Measurements from ENCODE around the gene CPNE5.
"Not testable (repeated sequence)": the region's sequence is repeated elsewhere in the genome, so short reads cannot be mapped to it uniquely, and the experiment has no call there.

CPNE5 gene

DNA sequence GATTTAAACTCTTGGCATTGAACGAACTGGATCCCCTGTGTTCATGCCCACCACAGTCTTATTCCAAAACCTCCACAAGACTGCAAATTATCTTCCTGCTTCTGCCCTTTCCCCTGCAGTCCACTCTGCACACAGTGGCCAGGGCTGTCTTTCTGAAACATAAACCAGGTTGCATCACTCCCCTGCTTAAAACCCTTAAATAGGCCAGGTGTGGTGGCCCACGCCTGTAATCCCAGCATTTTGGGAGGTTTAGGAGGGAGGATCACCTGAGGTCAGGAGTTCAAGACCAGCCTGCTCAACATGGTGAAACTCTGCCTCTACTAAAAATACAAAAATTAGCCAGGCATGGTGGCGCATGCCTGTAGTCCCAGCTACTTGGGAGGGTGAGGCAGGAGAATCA is 26.2 kb downstream of the CPNE5 start:
- DNase-seq: not testable (repeated sequence)

DNA sequence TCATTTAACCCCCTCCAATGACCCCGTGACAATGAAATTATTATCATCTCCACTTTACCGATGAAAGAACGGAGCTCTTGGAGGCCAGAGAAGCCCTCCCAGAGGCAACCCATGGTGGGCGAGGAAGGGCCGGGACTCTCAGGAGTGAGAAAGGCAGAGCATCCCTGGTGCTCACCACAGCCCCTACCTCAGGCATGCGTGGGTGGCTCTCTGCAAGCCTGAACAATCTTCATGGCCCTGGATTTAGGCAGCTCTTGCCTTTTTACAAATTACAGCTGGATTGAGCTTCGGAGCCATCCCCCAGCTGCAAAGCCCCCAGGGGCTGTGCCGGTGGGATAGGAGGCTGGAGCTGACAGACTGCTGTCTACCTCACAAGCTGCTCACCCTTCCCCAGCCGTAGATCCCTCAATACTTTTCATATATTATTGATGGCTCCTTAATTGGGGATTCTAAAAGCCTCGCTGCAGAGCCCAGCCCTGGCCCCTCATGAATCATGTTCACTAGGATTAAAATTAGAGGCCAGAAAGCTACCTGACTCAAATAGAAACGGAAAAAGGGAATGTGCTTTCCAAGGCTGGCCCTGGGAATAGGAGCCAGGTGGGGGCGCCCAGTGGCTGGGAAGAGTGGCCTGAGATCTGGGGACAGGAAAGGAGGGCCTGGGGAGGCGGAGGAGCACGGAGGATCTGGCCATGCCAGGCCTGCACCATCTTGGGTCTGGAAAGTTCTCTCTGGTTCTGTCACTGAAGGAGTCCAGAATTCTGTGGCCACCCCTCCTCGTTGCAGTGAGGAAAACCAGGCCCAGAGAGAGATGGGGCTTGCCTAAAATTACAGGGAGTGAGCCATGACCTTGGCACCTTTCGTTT is 29.1 kb downstream of the CPNE5 start:
- DNase-seq: peak; percentile 55

DNA sequence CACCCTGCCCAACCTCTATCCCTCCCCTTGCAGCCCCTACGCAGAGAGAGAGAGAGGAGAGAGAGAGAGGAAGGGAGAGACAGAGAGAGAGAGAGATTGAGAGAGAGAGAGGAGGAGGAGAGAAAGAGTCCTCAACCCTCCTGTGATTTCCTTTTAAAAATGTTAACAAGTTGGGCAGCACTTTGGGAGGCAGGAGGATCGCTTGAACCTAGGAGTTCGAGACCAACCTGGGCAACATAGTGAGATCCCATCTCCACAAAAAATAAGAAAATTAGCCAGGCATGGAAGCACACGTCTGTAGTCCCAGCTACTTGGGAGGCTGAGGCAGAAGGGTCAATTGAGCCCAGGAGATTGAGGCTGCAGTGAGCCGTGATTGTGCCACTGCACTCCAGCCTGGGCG is 30.1 kb downstream of the CPNE5 start:
- DNase-seq: no peak

DNA sequence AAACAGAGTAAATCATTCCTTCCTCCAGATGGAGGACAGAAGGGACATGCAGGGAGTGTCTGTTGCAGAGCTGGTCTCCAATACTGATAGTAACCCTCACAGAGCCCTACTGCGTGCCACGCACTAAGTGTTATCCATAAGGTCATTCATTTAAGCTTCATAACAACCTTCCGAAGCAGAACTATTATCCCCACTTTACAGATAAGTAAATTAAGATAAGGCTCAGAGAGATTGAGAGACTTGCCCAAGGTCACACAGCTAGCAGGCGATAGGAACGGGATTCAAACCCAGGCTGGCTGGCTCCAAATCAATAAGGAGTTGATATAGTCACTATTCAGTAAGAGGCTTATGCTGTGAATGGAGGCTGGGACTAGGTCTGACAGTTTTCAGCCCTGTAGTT is 30.6 kb downstream of the CPNE5 start:
- DNase-seq: no peak

DNA sequence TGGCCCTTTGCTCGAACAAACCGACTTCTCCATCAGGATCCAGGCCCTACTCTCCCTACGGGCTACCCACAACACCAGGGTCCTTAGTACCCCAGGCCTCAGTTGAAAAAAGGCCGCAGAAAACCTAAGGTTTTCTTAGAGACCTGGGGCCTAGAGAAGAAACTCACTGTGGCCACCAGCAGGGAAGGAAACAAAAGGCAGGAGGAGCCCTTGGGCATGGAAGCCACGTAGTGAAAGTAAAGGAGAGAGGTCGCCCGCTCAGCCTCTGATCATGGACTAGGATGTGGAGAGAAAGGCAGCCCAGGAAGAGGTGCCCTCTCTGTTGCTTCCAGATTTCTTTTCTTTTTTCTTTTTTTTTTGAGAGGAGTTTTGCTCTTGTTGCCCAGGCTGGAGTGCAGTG is 31.5 kb downstream of the CPNE5 start:
- no peak for DNase-seq

DNA sequence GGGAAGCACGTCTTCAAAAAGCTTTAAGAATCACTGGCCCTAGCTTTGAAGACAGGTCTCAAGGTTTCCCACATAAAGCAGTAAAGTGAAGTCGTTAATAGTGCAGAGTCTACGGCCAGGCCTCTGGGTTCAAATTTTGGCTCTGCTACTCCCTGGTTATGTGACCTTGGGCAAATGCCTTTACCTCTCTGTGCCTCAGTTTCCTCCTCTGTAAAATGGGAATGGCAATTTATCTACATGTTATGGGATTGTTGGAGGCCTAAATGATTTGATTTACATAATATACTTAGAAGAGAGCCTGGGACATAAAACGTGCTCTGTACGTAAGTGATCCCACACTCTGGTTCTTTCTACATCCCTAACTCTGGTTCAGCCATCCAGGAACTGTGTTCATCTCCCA is 32.1 kb downstream of the CPNE5 start:
- no peak for DNase-seq

DNA sequence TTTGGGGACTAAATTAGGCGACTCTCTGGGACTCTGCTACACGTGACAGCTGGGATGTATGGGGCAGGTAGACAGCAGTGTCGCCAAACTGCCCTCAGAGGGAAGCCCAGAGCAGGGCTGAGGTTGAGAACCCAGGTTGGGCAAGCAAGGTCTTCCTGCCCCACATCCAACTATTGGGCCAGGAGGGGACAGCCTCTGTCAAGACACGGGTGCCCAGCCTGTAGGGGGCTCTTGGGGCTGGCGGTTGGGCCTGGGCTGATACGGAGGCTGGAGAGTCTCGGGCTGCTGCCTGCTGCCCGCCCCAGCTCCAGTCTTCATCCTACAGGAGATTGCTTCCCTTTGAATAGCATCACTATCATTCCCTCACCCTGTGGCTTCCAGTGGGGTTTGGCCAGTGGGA is 33.3 kb downstream of the CPNE5 start:
- no peak for DNase-seq

DNA sequence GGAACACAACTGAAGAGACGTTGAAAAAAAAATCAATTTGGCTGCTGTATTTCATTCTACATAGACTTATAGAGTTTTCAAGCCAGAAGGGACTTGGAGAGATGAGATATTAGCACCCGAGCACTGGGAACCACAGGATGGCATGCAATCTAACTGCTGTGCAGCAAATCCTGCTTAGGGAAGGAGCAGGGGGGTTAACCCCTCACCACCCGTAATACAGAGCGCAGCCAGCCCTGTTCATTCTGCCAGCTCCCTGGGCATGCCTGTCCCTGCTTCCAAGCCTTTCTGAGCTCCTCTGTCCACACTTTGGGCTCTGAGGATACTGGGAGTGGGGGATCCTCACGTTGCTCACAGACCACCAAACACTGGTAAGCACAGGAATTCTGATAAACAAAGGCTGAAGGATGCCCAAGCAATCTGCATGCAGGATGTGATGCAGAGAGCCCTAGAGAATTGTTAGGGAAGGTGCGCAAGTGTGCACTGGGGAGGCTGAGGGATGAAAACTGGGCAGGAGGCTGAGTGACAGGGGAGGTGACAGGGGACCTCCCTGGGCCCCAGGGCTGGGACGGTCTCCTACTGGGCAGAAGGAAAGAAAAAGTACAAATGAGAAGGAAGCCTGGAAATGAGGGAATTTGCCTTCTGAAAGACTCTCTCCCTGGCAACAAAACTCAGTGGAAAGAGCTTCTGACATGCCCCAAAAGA is 34.0 kb downstream of the CPNE5 start:
- peak; percentile 74 for DNase-seq

DNA sequence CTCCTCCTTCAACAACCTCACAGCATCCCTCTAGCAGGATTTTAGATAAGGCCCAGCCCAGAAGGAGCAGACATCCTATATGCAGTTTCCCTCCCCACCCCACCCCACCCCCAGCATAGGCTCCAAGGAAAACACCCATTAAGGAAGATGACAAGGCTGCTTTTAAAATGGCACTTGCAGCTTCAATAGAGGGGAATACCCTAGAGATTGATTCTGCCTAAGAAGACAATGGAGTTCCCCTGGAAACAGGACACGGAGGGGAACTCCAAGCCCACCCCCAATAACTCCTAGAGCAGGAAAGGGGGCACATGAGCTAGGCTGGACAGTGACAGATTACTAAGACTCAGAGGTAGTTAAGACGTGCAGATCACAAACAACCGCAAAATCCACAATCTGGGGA is 34.7 kb downstream of the CPNE5 start:
- peak; percentile 45 for DNase-seq

DNA sequence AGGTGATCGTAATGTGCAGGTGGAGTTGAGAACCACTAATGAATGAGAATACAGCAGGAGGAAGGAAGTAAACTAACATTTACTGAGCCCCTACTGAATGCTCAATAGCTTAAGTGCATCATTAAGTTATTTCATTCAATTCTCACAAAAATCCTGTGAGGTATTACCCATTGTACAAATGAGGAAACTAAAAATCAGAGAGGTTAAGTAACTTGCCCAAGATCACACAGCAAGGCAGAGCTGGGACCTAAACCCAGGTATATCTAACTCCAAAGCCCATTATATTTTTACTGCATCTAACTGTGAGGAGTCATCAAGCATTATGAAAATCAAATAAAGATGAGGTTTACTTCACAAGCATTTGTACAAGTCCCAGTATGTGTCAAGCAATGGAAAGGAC is 35.3 kb downstream of the CPNE5 start:
- DNase-seq: no peak

DNA sequence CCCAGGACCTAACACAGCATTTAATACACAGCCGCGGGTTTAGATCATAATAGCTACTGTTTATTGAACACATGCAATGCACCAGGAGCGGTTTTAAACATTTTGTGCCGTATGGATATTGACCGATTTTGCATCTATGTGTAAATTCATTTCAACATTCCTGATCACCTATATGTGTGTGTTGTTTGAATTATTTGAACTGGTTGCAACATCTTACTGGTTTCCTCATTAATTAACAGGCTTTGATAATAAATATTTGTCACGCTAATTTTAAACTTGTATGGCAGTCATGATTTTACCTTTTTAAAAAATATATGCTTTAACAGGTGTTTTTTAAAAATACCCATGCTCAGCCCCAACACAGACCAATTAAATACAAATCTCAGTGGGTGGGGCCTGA is 35.8 kb downstream of the CPNE5 start:
- no peak for DNase-seq

DNA sequence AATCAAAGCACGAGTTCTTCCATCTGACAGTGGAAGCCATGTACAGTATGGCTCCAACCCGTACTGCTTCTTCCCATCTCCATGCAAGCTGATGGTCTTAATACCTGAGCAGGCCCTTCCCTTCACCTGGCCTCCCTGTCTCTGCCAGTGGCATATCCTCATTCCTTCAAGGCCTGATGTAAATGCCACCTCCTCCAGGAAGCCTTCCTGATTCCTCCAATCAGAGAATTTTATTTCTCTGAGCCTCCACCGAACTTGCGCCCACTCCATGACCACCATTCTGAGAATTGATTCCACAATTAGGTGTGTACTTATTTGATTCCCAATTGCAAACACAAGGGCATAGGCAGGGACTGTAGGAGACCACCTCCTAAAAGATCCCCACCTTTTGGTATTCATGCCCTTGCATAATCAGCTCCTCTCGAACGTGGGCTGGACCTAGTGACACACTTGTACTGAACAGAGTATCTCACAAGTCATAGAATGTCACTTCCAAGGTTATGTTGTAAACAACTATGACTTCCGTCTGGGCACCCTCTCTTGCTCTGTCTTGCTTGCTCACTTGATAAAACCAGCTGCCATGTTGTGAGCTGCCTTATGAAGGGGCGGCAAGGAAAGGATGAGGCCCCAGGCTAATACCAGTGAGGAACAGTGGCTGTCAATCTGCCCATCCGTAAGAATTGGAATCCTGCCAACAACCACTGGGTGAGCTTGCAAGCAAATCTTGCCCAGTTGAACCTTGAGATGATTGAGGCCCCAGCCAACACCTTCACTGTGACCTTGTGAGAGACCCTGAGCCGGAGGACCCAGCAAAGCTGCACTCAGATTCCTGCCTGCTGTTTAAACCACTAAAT is 38.8 kb downstream of the CPNE5 start:
- DNase-seq: peak; percentile 90

DNA sequence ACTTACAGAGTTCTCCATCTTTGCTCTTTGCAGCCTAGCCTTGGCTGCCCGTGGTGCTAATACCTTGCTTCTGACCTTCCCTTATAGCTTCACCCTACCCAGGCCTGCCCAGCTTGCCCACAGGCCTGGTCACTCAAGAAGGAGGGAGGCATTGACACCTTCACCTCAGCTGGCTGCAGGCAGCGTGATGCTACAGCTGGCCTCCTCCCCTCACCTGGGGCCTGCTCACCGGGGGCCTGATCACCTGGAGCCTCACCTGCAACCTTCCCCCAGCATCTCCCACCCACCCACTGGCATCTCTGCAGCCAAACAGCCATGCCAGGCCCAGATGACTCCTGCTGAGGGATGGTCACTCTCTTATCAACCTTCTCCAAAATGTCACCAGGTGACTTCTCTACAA is 40.4 kb downstream of the CPNE5 start:
- DNase-seq: no peak

DNA sequence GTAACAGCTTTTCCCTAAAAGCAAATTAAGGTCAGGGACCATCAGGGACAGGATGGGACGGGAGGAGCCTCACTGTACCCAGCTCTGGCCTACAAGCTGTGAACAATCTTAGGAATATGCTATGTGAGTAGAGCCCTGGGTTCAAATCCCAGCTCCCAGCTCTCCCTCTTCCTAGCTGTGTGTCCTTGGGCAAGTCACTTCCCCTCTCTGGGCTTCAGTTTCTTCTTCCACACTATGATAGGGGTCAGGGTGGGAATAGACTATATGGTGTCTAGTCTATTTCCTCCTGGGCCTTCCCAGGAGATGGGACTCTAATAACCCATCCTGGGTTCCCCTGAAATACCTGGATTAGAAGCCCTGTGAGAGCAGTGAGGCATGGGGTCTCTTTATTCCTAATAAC is 41.6 kb downstream of the CPNE5 start:
- DNase-seq: no peak

DNA sequence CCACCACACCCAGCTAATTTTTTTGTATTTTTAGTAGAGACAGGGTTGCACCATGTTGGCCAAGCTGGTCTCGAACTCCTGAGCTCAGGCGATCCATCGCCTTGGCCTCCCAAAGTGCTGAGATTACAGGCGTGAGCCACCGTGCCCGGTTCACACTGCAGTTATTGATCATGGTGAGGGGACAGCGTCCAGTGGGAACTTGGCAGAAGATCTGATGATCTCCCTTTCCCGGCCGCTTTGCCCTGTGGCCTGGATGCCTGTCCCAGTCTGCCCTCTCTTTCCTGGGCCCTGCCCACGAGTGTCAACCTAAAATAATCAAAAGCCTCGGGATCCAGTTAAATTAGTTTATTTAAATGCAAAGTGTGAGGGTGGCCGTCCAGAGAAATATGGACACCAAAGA is 42.2 kb downstream of the CPNE5 start:
- DNase-seq: no peak

DNA sequence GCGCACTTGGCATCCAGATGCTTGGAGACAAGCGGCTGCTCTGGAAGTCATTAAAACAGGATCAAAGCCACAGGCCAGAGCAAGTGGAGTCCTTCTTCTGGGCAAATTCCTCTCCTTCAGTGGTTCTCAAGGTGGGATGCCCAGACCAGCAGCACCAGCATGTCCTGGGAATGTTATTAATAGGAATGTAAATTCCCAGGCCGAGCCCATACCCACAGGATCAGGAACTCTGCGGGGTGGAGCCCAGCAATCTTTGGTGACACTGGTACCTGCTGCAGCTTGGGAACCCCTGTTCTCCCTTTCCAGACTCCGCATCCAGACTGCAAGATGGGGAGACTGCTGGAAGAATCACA is 44.6 kb downstream of the CPNE5 start:
- DNase-seq: no peak

DNA sequence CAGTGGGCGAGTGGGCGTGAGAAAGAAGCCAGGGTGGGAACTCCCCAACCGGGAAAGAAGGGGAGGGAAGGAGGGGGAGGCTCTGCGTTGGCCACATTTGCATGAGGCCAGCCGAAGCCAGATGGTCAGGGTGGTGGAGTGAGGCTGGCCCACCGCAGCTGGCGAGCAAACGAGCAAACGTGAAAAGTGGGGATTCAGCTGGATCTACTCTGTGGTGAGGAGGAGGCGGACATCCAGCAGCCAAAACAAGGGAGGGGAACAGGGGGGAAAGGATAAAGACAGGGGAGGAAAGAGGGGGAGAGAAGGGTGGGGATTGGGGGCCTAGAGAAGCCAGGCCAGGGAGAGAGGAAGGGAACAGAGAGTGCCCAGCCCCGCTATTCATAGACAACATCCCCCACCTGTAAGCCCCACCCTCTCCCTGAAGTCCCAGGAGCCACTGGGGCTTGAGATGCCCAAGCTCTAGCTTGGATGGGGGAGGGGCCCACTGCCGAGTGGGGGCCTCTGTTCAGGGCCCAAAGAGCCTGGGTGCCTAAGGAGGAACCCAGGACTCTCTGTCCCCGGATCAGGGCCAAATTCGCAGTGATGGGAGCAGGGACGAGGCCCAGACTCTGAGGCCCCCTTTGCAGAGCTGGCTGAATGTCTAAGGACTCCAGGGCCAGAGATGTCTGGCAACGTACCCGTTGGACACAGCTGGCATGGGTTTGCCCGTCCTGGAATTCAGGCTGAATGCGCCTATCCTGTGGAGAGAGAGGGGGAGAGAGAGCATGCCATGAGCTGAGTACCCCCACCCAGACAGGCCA is 45.1 kb downstream of the CPNE5 start:
- peak; percentile 94 for DNase-seq

DNA sequence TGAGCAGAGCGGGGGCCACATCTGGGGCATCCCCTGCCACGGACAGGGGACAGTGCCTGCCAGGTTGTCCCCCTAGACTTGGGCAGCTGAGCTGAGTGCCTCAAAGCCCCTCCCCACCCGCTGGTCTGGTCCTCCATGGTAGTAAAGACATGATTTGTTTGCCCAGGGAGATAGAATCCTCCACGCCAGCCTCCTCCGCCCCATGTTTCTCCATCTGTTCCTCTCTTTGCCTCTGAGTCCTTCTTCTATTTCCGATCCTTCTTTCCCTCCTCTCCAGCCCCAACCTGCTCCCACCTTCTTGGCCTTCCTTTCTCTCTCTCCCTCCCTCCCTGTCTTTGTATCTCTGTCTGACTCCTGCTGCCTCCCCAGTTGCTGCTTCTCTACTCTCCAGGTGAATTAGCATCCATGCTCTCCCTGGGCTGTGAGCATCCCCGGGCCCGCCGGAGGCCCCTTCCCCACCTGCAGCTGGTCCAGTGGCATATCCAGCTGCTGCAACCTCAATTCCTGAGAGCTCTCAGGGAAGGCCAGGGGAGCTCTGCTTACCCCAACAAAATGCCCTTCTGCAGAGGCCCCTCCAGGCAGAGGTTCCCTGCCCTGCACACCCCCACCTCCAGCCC is 45.8 kb downstream of the CPNE5 start:
- DNase-seq: peak; percentile 67

DNA sequence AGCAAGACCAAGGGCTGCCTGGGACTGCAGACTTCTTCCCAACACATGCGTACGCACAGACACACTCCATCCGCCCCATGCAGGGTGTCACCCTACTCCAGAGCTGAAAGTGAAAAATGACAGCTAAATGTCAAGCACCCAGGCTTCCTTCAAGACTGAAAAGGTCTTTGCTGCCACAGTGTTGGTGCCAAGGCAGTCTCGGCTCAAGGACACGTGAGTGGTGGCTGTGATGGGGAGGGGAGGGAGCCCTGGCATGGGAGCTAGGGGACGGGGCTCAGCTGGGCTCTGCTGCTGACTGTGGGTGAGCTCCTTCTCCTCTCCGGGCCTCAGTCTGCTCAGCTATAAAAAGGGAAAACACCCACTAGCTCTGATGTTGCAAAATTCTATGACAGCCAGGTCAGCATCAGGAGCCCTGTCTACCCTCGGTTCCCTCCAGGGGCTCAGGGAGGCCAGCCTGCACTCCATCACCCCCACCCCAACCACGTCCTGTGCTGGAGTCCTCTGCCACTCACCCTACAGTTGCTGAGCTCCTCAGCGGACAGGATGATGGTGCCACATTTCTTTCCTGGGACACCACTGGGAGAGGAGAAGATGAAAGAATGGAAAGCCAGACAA is 47.6 kb downstream of the CPNE5 start:
- no peak for DNase-seq

DNA sequence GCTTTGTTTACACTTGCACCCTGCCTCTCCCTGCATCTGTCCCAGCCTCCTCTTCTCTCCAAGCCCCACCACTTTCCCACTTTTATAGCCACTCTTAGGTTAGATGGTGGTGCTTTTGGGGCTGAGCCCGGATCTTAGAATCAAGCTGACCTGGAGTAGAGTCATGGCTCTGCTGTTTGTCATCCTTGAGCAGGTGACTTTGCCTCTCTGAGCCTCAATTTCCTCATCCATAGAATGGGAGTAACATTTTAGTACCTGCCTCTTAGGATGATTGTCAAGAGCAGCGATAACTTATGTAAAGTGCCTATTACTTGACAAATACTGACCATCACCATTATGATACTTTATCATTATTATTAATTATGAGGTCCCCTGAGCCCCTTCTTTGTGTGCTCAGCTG is 48.2 kb downstream of the CPNE5 start:
- DNase-seq: no peak

DNA sequence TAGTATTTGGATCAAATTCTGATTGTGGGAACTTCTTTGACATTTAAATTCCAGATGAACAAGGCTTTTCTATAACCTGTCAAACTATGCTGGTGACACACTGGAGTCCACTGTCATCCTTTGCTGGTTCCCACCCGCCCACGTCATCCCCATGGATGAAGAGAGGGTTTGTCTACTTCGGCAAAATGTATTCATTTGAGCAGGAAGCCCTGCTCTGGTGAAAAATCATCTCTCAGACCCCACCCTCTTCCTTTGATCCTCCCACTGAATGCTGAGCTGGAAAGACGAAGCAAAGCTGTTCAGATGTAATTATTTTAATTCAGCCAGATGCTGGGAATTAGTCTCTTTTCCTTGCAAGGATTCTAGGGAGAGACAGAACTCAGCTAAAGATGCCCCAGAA is 50.5 kb downstream of the CPNE5 start:
- peak; percentile 62 for DNase-seq

DNA sequence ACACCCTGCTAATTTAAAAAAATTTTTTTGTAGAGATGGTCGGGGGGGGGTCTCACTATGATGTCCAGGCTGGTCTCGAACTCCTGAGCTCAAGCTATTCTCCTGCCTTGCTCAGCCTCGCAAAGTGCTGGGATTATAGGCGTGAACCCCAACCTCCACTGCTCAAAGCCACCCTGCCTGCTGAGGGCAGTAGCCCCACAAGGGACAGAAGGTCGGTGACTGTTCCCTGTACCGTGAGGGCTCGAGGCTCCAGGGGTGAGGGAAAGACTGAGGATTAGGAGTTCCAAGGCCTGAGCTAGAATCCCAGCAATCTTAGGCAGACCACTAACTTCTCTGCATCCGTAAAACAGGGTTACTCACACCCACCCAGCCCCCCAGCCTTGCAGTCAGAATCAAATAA is 51.1 kb downstream of the CPNE5 start:
- no peak for DNase-seq
